ENCODE measurements around the gene UPP2.

DNA sequence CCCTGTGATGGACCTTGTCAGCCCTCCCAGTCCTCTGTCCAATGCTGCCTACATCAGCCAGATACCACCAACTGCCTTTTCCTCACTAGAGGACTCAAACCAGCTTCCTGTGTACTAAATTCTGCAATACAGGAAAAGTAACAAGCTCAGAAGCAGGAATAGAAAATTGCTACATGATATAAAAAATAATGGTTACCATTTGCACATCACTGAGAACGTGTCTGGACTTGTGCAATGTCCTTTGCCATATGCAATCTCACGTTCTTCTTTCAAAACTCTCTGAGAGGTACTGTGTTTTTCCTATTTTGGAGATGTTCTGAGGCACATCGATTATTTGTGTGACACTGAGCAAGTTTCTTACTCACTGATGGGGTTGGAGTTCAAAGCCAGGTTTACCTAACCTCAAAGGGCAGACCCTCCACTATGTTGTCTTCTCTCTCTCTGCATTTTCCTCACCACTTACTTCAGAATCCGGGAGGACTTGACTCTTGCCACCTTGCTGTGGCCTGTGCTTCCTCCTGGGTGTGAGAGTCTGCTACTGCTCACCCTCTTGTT lies 12.1 kb downstream of the UPP2 start:
- TF ChIP-seq, protein P1, sequence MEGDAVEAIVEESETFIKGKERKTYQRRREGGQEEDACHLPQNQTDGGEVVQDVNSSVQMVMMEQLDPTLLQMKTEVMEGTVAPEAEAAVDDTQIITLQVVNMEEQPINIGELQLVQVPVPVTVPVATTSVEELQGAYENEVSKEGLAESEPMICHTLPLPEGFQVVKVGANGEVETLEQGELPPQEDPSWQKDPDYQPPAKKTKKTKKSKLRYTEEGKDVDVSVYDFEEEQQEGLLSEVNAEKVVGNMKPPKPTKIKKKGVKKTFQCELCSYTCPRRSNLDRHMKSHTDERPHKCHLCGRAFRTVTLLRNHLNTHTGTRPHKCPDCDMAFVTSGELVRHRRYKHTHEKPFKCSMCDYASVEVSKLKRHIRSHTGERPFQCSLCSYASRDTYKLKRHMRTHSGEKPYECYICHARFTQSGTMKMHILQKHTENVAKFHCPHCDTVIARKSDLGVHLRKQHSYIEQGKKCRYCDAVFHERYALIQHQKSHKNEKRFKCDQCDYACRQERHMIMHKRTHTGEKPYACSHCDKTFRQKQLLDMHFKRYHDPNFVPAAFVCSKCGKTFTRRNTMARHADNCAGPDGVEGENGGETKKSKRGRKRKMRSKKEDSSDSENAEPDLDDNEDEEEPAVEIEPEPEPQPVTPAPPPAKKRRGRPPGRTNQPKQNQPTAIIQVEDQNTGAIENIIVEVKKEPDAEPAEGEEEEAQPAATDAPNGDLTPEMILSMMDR (IDR thresholded peaks at IDR 0.05): no peak
- no peak for TF ChIP-seq POLR2A (IDR thresholded peaks at IDR 0.05)

Data from uterus (tissue), 2 donors.